Sigmoid colon (tissue), 7 donors: ENCODE measurements around the gene DZIP3. TPM values are rescaled to one million over a fixed set of nuclear protein-coding genes. Genes with fewer than 3 reads are reported as not detected.

Source experiments
- DNase-seq: peaks from one replicate; pipeline ENCODE4 v3.0.0-alpha.2; 2019
- H3K27ac ChIP-seq, 4 donors: fragments of 200-600 bp; sonication (generic); one replicate each; pipeline ENCODE4 v1.5.1; 2016 to 2019; ENCODE audit warnings: mild to moderate bottlenecking in 1 of 4
- H3K27me3 ChIP-seq, 3 donors: fragments of 200-600 bp; sonication (generic); one replicate each; pipeline ENCODE4 v1.5.1; 2019; ENCODE audit warnings: mild to moderate bottlenecking in 1 of 3
- H3K36me3 ChIP-seq, 4 donors: fragments of 200-600 bp; sonication (generic); one replicate each; pipeline ENCODE4 v1.5.1; 2016 to 2019
- H3K4me1 ChIP-seq, 4 donors: fragments of 200-600 bp; sonication (generic); one replicate each; pipeline ENCODE4 v1.5.1; 2017 to 2019
- H3K4me3 ChIP-seq, 4 donors: fragments of 200-600 bp; sonication (generic); one replicate each; pipeline ENCODE4 v1.5.1; 2017 to 2019; ENCODE audit warnings: mild to moderate bottlenecking in 2 of 4, moderate library complexity in 1 of 4
- H3K9me3 ChIP-seq, 4 donors: fragments of 200-600 bp in 3 of 4; sonication (generic) in 3 of 4; one replicate each; pipeline versions ENCODE4 v1.5.1 to v1.6.1; 2013 to 2019
- CTCF ChIP-seq, 4 experiments: fragments of 450-650 bp in 3 of 4; fragments of 200-600 bp in 1 of 4; IDR thresholded peaks; one replicate each; pipeline ENCODE4 v1.5.1; 2016 to 2019; ENCODE audit warnings: antibody characterized with exemption in 4 of 4, mild to moderate bottlenecking in 3 of 4, moderate library complexity in 2 of 4
- EP300 ChIP-seq, 4 donors: sonication (generic); formaldehyde crosslinking; IDR thresholded peaks; one replicate each; pipeline ENCODE4 v1.6.1; 2017; ENCODE audit warnings: antibody characterized with exemption in 4 of 4
- POLR2A ChIP-seq, 2 donors: fragments of 450-650 bp; IDR thresholded peaks; one replicate each; pipeline ENCODE4 v1.6.1; 2016; ENCODE audit warnings: antibody characterized with exemption in 2 of 2, mild to moderate bottlenecking in 2 of 2, moderate library complexity in 2 of 2
- POLR2AphosphoS5 ChIP-seq, 4 donors: sonication (generic); formaldehyde crosslinking; IDR thresholded peaks; one replicate each; pipeline ENCODE4 v1.6.1; 2017; ENCODE audit warnings: antibody characterized with exemption in 4 of 4
- WGBS, 2 donors: extraction: QIAGEN DNeasy Blood & Tissue Kit; methylation state at CpG; one replicate each; pipeline ENCODE4 v1.1.7; 2013; 5-methylcytosine and 5-hydroxymethylcytosine counted together
- intact Hi-C: fragments of 100-400 bp; cut with DNase I; formaldehyde crosslinking; loops from one replicate; pipeline ENCODE4 v1.15.1; 2023
- polyA plus RNA-seq, 3 donors: library from polyadenylated mRNA; stranded (reverse); fragments of 200-250 nt; gene quantifications; one replicate each; pipeline ENCODE4 v1.2.3, GENCODE V29; 2013
- total RNA-seq, 4 donors: library from RNA; depleted of rRNA; stranded (reverse); fragments of >200 nt; gene quantifications; one replicate each; pipeline ENCODE4 v1.1.0, GENCODE V29; 2016
- donor health status: healthy with polysubstance abuse.
- donor health status: Bipolar disorder and iron deficiency.
- donor health status: healthy.

Gene DZIP3
- total and polyA plus RNA-seq, 7 donors, result 1.2 to 12.0 (median 8.8) TPM

- WGBS, 2 donors, result 83 to 89% methylated on average over 2 of the region's 2 CpGs
- Histone ChIP-seq H3K4me3 (no peak overlapping the region), H3K36me3 (no peaks in the 10 kb centered on the region), H3K9me3 (no peaks in the 10 kb centered on the region), H3K27me3 (no peaks in the 10 kb centered on the region), H3K4me1 (no peaks in the 10 kb centered on the region), H3K27ac (peak overlapping the region in 1 of 4 donors; percentile 63)
- no peak for TF ChIP-seq EP300 (IDR thresholded peaks at IDR 0.05)
- no peak for TF ChIP-seq CTCF (IDR thresholded peaks at IDR 0.05)
- TF ChIP-seq POLR2A (IDR thresholded peaks at IDR 0.05), result no peak
- TF ChIP-seq POLR2AphosphoS5 (IDR thresholded peaks at IDR 0.05), result no peak
- DNase-seq, result no peak
- intact Hi-C loops, result no loop called here
Measured at GRCh38 chr3:108602935-108603294, 13.4 kb downstream of the DZIP3 start.

GRCh38 chr3:108603691-108604090 lies 14.2 kb downstream of the DZIP3 start:
- no peak for DNase-seq
- H3K4me3 ChIP-seq, result no peak overlapping the region
- peaks cover 0 to 5% (median 0%) of the 10 kb centered on the region in 4 donors for H3K36me3 ChIP-seq
- TF ChIP-seq CTCF (IDR thresholded peaks at IDR 0.05) (no peak), POLR2A (IDR thresholded peaks at IDR 0.05) (no peak), POLR2AphosphoS5 (IDR thresholded peaks at IDR 0.05) (no peak), EP300 (IDR thresholded peaks at IDR 0.05) (no peak)
- H3K27me3 ChIP-seq, result no peaks in the 10 kb centered on the region
- no peaks in the 10 kb centered on the region for H3K4me1 ChIP-seq
- H3K27ac ChIP-seq, result peak overlapping the region in 1 of 4 donors; percentile 7
- intact Hi-C loops, result no loop called here
- H3K9me3 ChIP-seq, result no peaks in the 10 kb centered on the region

GRCh38 chr3:108605028-108605427 lies 15.5 kb downstream of the DZIP3 start:
- intact Hi-C loops, result no loop called here
- TF ChIP-seq POLR2A (IDR thresholded peaks at IDR 0.05) (no peak), EP300 (IDR thresholded peaks at IDR 0.05) (no peak), CTCF (IDR thresholded peaks at IDR 0.05) (no peak), POLR2AphosphoS5 (IDR thresholded peaks at IDR 0.05) (no peak)
- 86 to 94% methylated on average over 2 of the region's 2 CpGs for WGBS, 2 donors

GRCh38 chr3:108605491-108605890 lies 16.0 kb downstream of the DZIP3 start:
- Histone ChIP-seq H3K27ac (no peak overlapping the region), H3K4me1 (no peaks in the 10 kb centered on the region), H3K9me3 (no peaks in the 10 kb centered on the region), H3K4me3 (no peak overlapping the region), H3K27me3 (no peaks in the 10 kb centered on the region), H3K36me3 (peaks cover 0 to 16% (median 0%) of the 10 kb centered on the region in 4 donors)
- no peak for DNase-seq
- WGBS, 2 donors, result 84 to 85% methylated on average over 4 of the region's 4 CpGs
- intact Hi-C loops, result no loop called here
- TF ChIP-seq EP300 (IDR thresholded peaks at IDR 0.05), result no peak
- no peak for TF ChIP-seq CTCF (IDR thresholded peaks at IDR 0.05)
- no peak for TF ChIP-seq POLR2AphosphoS5 (IDR thresholded peaks at IDR 0.05)
- no peak for TF ChIP-seq POLR2A (IDR thresholded peaks at IDR 0.05)

More at GRCh38 chr3:108605028-108605427, 15.5 kb downstream of the DZIP3 start:
- Histone ChIP-seq H3K27ac (no peak overlapping the region), H3K27me3 (no peaks in the 10 kb centered on the region), H3K36me3 (peaks cover 0 to 11% (median 0%) of the 10 kb centered on the region in 4 donors), H3K4me3 (no peak overlapping the region), H3K9me3 (no peaks in the 10 kb centered on the region), H3K4me1 (no peaks in the 10 kb centered on the region)
- no peak for DNase-seq

- intact Hi-C loops, result no loop called here
- Histone ChIP-seq H3K4me1 (no peaks in the 10 kb centered on the region), H3K36me3 (peaks cover 0 to 28% (median 0%) of the 10 kb centered on the region in 4 donors), H3K9me3 (no peaks in the 10 kb centered on the region), H3K27ac (no peak overlapping the region), H3K27me3 (no peaks in the 10 kb centered on the region), H3K4me3 (no peak overlapping the region)
- TF ChIP-seq EP300 (IDR thresholded peaks at IDR 0.05), result no peak
- no peak for TF ChIP-seq POLR2A (IDR thresholded peaks at IDR 0.05)
- TF ChIP-seq POLR2AphosphoS5 (IDR thresholded peaks at IDR 0.05), result no peak
- TF ChIP-seq CTCF (IDR thresholded peaks at IDR 0.05), result no peak
- WGBS, 2 donors, result 93% methylated on average over 4 of the region's 4 CpGs
- DNase-seq, result no peak
Measured at GRCh38 chr3:108608750-108609149, 19.2 kb downstream of the DZIP3 start.
